Raji (cell line): ENCODE data around the gene GSTM1.

Experiments
- POLR2A ChIP-seq: IDR thresholded peaks from 2 replicates; pipeline ENCODE4 v1.6.1; 2011; ENCODE audit warnings: low read depth, low read length, control low read depth; ENCODE audit not compliant: insufficient read depth

Gene GSTM1

GRCh38 chr1:109722908-109723691 lies 35.5 kb downstream of the GSTM1 start:
- TF ChIP-seq POLR2A, result no peak

DNA sequence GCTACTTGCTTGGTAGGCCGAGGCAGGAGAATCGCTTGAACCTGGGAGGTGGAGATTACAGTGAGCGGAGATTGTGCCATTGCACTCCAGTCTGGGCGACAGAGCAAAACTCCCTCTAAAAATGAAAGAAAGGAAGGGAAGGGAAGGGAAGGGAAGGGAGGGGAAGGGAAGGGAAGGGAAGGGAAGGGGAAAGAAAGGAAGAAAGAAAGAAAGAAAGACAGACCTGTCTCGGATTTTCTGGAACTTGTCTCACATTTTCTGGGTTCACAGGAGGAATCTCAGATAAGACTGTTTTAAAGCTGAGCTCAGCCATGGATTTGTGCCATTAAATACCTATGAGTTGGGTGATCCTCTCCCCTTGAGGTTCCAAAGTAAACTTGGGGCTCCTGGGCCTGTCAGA lies 37.3 kb downstream of the GSTM1 start:
- TF ChIP-seq POLR2A, result no peak

DNA sequence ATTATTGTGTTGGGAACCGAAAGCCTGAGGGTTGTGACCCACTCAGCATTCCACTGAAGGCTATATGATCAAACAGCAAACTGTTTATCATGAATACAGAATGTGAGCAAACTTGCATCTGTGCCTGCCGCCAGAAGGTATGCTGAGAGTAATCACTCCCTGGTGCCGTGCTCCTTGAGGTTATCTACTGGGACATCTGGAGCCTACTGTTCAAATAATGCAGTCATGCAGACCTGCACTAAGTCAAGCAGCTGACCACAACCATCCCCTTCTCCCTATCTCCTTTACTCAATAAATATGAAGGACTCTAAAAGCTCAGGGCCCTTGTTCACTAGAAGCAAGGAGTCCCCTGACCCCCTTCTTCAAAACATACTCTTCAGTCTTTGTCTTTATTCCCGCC lies 37.9 kb downstream of the GSTM1 start:
- no peak for TF ChIP-seq POLR2A

DNA sequence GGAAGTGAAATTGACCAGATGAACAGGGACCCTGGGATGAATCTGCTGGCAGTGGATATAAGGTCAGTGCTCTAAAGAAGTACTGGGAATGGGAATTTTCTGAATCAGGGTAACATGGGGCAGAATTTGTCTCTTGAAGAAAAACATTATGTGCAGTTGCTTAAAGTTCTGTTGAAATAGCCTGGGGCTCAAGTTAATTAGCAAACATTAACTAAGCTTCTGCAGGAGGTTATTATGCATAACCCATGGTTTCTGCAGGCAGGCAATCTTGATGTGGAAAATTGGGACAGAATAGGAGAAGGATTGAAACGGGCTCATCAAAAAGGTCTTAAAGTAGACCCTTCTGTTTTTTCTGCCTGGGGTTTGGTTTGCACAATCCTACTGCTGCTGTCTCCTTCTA lies 38.4 kb downstream of the GSTM1 start:
- no peak for TF ChIP-seq POLR2A

DNA sequence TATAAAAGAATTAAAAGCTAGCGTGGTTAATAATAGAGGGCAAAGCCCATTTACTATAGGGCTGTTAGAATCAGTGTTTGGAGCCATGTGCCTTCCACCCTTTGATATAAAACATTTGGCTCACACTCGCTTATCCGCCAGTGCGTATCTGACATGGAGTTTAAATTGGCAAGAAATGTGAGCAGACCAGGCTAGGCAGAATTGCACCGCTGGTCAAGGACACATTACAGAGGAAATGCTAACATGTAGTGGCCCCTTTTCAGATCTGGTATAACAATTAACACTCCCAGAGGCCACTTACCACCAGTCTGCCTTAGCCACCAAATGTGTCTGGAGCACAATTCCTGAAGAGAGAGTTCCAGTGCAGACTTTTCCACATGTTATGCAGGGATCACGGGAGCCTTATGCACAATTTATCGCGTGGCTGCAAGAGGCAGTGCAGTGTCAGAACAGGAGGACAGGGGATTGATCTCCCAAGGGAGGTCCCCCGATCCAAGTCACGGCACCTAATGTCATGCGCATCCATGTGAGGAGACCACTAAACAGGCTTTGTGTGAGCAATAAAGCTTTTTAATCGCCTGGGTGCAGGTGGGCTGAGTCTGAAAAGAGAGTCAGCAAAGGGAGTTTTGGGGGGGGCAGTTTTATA lies 39.2 kb downstream of the GSTM1 start:
- no peak for TF ChIP-seq POLR2A

DNA sequence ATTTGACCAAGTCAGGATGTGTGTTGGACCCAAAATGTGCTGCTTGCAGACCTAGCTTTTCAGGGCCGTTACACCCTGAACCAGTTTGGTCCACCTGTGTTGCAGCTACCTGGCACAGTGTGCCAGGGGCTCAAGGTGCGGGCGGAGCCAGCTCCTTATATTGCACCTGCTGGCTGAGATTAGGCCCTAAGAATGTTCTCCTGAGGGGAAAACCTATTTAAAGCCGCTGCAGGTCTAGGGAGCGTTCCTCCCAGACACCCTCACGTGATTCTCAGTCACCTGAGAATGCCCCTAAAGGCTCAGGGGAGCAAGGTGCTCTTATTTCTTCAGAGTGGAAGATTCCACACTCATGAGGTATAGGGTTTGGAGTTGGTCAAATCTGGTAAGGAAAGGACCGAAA lies 41.3 kb downstream of the GSTM1 start:
- TF ChIP-seq POLR2A, result no peak

DNA sequence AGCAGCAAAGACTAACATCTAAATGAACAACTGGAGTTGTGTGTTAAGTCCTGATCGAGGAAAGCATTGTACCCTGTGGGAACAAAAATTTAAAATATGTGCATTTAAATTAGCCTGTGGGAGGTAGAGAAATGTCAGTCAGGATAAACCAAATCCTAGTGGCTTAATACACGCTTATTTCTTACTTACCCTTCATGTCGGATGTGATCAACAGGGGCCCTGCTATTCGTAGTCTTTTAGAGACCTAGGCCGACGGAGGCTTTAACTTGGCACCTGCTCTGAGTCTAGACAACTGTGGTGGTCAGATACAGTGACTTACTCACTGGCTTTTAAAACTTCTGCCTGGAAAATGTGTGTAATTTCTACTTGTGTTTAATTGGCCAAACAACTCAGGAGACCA lies 43.0 kb downstream of the GSTM1 start:
- TF ChIP-seq POLR2A, result no peak

DNA sequence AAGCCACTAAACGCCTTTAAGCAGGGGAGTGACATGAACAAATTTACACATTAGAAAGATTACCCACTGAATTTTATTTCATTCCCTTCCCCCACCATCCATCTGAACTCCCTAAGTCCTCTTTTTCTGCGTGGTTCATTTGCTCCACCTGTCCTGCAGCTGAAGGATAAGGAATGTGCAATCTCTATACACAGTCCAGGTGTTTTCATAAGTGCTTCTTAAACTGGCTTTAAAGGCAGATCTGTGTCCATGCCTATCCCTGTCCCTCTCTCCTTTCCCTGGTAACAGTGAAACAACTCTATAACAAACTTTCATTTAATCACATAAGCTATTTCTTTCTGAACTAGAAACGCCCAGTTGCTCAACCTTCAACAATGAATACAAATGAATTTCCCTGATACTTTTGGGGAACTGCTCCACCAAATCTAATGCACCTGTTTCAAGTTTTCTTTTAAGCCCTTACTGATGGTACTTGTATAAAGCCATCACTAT lies 44.8 kb downstream of the GSTM1 start:
- TF ChIP-seq POLR2A, result no peak

DNA sequence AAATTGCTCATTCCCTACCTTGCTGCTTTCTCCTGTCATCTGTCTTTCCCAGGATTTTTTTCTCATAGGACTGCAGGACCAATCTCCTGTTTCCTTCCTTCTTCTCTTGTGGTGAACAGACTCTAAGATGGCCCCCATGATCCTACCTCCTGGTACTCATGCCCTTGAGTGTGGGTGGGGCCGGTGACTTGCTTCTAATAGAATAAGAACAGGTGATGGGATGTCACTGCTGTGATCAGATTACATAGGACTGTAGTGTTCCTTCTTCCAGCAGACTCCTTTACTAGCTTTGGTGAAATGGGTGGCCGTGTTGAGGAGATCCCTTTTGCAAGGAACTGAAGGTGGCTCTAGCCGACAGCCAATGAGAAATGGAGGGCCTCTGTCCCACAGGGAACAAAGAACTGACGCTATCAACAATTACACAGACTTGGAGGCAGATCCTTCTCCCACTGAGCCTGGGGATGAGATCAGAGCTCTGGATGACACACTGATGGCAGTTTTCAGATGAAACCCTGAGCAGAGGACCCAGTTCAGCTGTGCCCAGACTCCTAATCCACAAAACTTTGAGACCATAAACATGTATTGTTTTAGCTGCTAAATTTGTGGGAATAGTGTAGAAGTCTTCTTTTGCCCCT lies 45.7 kb downstream of the GSTM1 start:
- no peak for TF ChIP-seq POLR2A

DNA sequence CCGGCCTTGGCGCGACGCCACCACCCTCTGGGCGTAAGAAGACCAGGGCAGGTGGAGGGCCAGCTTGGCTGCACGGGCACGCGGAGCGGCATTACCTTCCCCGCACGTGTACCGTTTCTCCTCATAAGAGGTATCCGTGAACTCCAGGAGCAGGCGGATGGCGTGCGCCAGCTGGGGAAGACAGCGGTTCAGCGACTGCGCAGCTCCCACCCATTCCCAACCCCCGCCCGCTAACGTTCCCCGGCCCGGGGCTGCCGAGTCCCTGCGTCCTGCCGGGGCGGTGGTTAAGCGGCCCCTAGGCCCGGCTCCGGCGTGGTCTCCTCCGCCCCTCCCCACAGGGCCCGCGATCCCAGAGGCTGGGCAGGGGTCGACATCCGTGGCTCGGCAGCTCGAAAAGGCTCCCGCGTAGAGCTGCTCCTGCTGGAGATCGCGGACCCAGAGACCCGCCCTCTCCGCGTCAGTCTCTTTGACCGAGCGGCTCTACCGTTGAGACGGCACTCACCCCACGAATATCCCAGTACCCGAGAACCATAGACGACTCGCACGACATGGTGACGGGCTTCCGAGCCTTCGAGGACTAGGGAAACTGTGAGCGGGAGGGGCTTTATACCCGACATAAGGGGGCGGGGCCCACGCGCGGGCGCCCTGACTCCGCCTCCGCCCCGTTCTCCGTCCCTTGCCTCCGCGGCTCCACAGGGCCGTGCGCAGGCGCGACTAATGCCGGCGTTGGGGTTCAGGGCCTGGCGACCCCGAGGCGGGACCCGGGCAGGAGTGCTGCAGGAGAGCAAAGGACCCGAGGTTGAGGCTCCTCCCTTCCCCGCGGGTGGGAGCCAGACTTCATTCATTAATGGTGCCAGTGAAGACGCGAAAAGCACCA lies 52.4 kb downstream of the GSTM1 start:
- TF ChIP-seq POLR2A, result no peak

DNA sequence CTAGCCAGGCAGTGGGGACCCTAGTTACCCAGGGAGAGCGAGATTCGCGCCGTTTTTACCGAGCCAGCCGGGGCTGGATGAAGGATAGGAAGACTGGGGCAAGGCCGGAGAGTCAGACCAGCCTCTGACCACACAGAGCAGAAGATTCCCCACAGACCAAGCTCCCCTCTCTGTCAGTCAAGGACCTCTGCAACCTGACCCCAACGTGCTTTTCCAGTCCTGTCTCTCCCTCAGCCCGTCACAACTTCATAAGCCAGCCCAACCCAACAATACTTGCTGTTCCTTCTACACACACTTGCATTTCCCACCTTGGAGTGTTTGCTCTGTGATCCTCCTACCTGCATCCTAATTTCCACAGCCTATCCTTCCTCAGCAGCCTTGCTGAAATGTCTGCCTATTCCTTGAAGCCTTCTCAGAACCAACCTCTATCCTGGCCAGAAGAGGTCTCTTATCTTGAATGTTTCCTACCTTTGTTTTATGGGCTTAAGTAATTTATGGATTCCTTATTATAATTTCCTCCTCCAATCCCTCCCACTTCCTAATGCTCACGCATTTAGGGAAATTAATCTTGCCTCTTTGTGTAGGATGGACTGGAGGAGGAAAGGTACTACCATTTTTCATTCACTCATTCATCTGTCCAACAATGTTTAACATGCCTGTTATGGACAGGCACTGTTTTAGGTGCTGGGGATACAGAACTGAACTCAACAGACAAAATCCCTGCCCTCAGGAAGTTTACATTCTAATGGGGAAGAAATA lies 53.2 kb downstream of the GSTM1 start, which contains the start of gene GSTM3:
Gene GSTM3 (minus strand): TSS at position 424 of the 759 bp plus-strand sequence. CDS start 751 bp downstream, outside the sequence.
- TF ChIP-seq POLR2A, result no peak
